Mesothelial cell of epicardium (in vitro differentiated cells): ENCODE results near the gene EZH1. TPM values are rescaled to one million over a fixed set of nuclear protein-coding genes. Genes with fewer than 3 reads are reported as not detected.
"Not testable (repeated sequence)": the region's sequence is repeated elsewhere in the genome, so short reads cannot be mapped to it uniquely, and the experiment has no call there.

Experiments used
- DNase-seq, 2 experiments: peaks; one replicate each; pipeline ENCODE4 v3.0.0; 2021; ENCODE audit warnings: low spot score in 2 of 2; ENCODE audit not compliant: unreplicated experiment in 2 of 2
- H3K27ac Mint-ChIP-seq: 2 replicates; pipeline ENCODE4 v1.8.0; 2021; ENCODE audit warnings: mixed read lengths
- H3K27me3 Mint-ChIP-seq: 2 replicates; pipeline ENCODE4 v1.8.0; 2021; ENCODE audit warnings: low read depth, mixed read lengths
- H3K36me3 Mint-ChIP-seq: 2 replicates; pipeline ENCODE4 v1.8.0; 2021; ENCODE audit warnings: mixed read lengths
- H3K4me1 Mint-ChIP-seq: 2 replicates; pipeline ENCODE4 v1.8.0; 2021; ENCODE audit warnings: mixed read lengths
- H3K4me3 Mint-ChIP-seq: 2 replicates; pipeline ENCODE4 v1.8.0; 2021; ENCODE audit warnings: mild to moderate bottlenecking, moderate library complexity, mixed read lengths
- H3K9me3 Mint-ChIP-seq: 2 replicates; pipeline ENCODE4 v1.8.0; 2021; ENCODE audit warnings: mixed read lengths
- CTCF ChIP-seq: fragments of 200-600 bp; sonication (generic); IDR thresholded peaks from one replicate; pipeline ENCODE4 v1.5.0; 2021; ENCODE audit warnings: antibody characterized with exemption; ENCODE audit not compliant: unreplicated experiment
- total RNA-seq: library from RNA; stranded (reverse); gene quantifications from 3 replicates; pipeline ENCODE4 v1.2.1, GENCODE V29; 2021

Gene EZH1
- total RNA-seq, 1 donor from 2014 or later, result 45.1 TPM

DNA sequence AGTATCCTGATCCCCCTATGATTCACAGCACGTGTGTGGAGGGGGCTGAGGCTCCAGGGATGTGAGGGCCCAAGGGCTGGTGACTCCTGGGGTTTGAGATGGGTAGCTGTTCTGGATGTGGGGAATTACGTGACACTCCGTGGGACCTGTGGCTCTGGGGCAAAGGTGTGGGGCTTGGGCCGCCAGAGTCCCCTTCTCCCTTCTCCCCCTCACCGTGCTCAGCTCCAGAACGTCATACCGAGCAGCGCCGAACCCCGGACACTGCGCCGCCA is 75.2 kb downstream of the EZH1 start:
- Mint-ChIP-seq H3K4me3 (no peak overlapping the region), H3K36me3 (peaks cover 34% of the 10 kb centered on the region)
- TF ChIP-seq CTCF, result no peak

DNA sequence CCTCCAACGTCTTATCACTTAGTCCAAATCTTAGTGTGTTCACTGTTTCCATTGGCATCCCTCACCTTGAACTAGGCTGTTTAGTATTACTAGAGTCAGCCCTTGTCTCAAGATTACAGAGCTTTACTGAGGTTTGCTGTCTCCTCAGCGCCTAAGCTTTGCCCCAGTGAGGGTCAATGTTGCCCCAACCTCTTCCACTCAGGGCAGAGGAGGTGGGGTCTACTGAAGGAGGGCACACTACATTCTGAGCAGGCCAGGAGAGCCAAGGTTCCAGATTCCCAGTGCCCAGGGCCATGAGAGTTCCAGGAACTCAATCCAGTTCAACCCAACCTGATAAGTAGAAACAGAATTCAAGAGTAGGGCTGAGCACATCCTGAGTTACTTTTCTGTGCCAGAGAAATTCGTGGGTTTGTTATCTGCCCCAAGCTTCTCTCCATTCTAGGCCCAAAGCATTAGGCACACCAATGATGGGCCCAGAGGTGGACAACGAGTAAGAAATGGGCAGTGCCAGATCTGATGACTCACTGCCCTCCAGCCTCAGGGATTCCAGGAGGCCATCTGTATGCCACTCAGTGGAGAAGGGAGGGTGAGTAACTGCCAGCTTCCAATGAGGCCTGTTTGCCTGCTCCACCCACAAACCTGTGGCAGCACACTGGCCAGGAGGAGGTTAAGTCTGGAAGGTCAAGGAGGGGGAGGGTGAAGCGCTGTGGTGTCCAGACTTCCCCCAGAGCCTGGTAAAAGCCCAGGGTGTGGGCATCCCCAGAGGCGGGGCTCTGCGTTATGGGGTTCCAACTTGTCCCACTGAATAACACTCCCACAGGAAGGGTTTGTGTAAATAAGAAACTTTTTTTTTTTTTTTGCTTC is 77.5 kb downstream of the EZH1 start:
- Mint-ChIP-seq H3K9me3 (no peaks in the 10 kb centered on the region), H3K36me3 (peaks cover 41% of the 10 kb centered on the region), H3K27me3 (peaks cover 9% of the 10 kb centered on the region), H3K27ac (no peak overlapping the region), H3K4me1 (peaks cover 9% of the 10 kb centered on the region), H3K4me3 (no peak overlapping the region)
- DNase-seq, result no peak
- TF ChIP-seq CTCF, result no peak

More for the DNA sequence above, 75.2 kb downstream of the EZH1 start:
- Mint-ChIP-seq H3K9me3 (no peaks in the 10 kb centered on the region), H3K27me3 (peaks cover 9% of the 10 kb centered on the region), H3K4me1 (peaks cover 15% of the 10 kb centered on the region), H3K27ac (no peak overlapping the region)
- DNase-seq, result no peak

DNA sequence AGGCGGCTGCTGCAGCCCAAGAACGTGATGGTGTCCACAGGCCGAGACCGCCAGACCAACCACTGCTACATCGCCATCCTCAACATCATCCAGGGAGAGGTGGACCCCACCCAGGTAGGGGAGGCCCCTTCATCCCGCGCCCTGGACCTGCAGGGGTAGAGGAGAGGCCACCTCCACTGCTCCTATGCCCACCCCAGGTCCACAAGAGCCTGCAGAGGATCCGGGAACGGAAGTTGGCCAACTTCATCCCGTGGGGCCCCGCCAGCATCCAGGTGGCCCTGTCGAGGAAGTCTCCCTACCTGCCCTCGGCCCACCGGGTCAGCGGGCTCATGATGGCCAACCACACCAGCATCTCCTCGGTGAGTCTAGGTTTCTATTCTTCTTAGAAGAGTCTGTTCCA is 78.7 kb downstream of the EZH1 start:
- not testable (repeated sequence) for H3K4me1 Mint-ChIP-seq, DNase-seq, H3K27me3 Mint-ChIP-seq, H3K27ac Mint-ChIP-seq, H3K9me3 Mint-ChIP-seq, H3K4me3 Mint-ChIP-seq
- peaks cover 42% of the 10 kb centered on the region for H3K36me3 Mint-ChIP-seq

DNA sequence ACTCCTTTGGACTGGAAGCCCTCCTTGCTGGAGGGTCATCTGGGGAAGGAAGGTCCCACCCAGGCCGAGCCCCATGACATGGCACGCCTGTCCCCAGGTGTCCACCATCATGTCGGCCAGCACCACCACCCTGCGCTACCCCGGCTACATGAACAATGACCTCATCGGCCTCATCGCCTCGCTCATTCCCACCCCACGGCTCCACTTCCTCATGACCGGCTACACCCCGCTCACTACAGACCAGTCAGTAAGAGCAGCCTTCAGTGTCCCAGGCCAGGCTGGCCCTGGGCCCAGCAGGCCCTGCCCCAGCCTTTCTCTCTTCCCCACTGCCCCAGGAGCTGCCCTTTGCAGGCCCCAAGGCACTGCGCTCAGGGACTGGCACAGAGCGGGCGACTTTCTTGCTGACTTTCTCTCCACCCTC is 79.2 kb downstream of the EZH1 start:
- Mint-ChIP-seq H3K27me3 (peaks cover 3% of the 10 kb centered on the region), H3K36me3 (peaks cover 38% of the 10 kb centered on the region), H3K4me3 (no peak overlapping the region), H3K4me1 (peaks cover 8% of the 10 kb centered on the region), H3K9me3 (no peaks in the 10 kb centered on the region), H3K27ac (no peak overlapping the region)
- no peak for TF ChIP-seq CTCF
- DNase-seq, result no peak

- H3K27ac Mint-ChIP-seq, result peak overlapping the region; percentile 1
- peak overlapping the region; percentile 56 for H3K4me3 Mint-ChIP-seq
- H3K4me1 Mint-ChIP-seq, result peaks cover 18% of the 10 kb centered on the region
These were observed 84.0 kb downstream of the EZH1 start for GRCh38 chr17:42660692-42661345.

DNA sequence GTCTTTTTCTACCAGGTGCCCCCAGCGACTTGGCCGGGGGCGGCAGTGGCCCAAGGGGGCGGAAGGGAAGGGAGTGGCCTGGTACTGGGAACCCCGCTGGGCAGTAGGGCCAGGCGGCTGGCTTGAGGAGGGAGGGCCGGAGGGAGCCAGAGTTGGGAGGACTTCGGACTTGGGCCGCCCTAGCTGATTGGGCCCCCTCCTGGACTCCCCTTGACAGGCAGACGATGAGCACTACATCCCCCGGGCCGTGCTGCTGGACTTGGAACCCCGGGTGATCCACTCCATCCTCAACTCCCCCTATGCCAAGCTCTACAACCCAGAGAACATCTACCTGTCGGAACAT is 84.9 kb downstream of the EZH1 start:
- Mint-ChIP-seq H3K4me1 (peaks cover 20% of the 10 kb centered on the region), H3K36me3 (peaks cover 14% of the 10 kb centered on the region), H3K4me3 (peak overlapping the region; percentile 89)
- H3K27ac Mint-ChIP-seq, DNase-seq, H3K9me3 Mint-ChIP-seq, H3K27me3 Mint-ChIP-seq: not testable (repeated sequence)

More at GRCh38 chr17:42660692-42661345, 84.0 kb downstream of the EZH1 start:
- Mint-ChIP-seq H3K36me3 (peaks cover 20% of the 10 kb centered on the region), H3K27me3 (no peaks in the 10 kb centered on the region), H3K9me3 (peaks cover 6% of the 10 kb centered on the region)
- no peak for TF ChIP-seq CTCF
- DNase-seq, result no peak
